Neural crest cell (in vitro differentiated cells): ENCODE measurements around the gene MSANTD4. TPM values are rescaled to one million over a fixed set of nuclear protein-coding genes. Genes with fewer than 3 reads are reported as not detected.

Experiments used
- DNase-seq: peaks from one replicate; pipeline ENCODE4 v3.0.0; 2021; ENCODE audit warnings: low read depth, mixed read lengths, low spot score
- H3K27ac Mint-ChIP-seq: one replicate; pipeline ENCODE4 v1.8.0; 2021; ENCODE audit warnings: mild to moderate bottlenecking, mixed read lengths; ENCODE audit not compliant: unreplicated experiment
- H3K27me3 Mint-ChIP-seq: 2 replicates; pipeline ENCODE4 v1.8.0; 2021; ENCODE audit warnings: low read depth, mild to moderate bottlenecking, mixed read lengths
- H3K36me3 Mint-ChIP-seq: 2 replicates; pipeline ENCODE4 v1.8.0; 2021; ENCODE audit warnings: low read depth, mild to moderate bottlenecking, mixed read lengths
- H3K4me1 Mint-ChIP-seq: 2 replicates; pipeline ENCODE4 v1.8.0; 2021; ENCODE audit warnings: mixed read lengths
- H3K4me3 Mint-ChIP-seq: one replicate; pipeline ENCODE4 v1.8.0; 2021; ENCODE audit warnings: mild to moderate bottlenecking, mixed read lengths
- H3K9me3 Mint-ChIP-seq: 2 replicates; pipeline ENCODE4 v1.8.0; 2021; ENCODE audit warnings: mixed read lengths
- CTCF ChIP-seq: fragments of 200-600 bp; sonication (generic); conservative IDR thresholded peaks from 2 replicates; pipeline ENCODE4 v1.5.0; 2021; ENCODE audit warnings: antibody characterized with exemption, mild to moderate bottlenecking
- total RNA-seq: library from RNA; stranded (reverse); gene quantifications from 2 replicates; pipeline ENCODE4 v1.2.1, GENCODE V29; 2021

Gene MSANTD4
- total RNA-seq, 1 donor from 2014 or later = 21.8 TPM

DNA sequence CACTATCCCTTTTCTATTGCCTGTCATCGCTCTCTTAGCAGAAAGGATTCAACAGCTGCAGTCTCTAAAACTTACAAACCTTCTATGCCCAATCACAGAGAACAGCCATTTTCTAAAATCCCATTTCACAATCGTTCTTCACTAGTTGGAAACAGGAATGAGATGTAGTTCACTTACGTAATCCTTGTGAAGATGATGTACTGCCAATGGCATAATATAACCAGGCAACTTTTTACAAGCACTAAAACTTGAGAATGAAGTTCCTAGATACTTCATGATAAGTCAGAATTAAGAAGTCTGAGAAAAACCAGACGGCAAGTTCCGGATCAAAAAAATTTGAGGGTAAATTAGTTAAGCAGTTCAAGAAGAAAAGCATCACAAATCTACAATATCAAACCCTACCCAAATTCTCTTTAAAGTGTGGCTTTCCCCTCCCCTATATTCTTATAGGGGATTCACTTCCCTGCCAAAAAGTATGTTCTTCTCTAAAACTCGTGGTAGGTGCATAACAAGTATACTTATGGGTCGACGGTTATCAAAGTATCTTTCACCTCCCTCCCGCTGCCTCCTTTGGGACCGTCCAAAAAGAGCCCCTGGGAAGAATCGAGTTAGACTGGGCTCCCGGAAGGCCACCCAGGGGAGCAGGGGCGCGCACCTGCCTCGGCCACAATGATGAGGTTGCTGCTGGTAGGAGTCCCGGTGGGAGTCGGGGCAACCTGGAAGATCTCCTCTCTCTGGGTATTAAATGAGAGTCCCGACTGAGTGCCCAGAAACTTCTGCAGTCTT, 666 bp downstream of the MSANTD4 start:
- H3K27me3 Mint-ChIP-seq = peaks cover 4% of the 10 kb centered on the region
- DNase-seq = no peak
- TF ChIP-seq CTCF = no peak
- peaks cover 2% of the 10 kb centered on the region for H3K9me3 Mint-ChIP-seq
- peaks cover 2% of the 10 kb centered on the region for H3K36me3 Mint-ChIP-seq
- peak overlapping the region; percentile 97 for H3K4me3 Mint-ChIP-seq
- H3K27ac Mint-ChIP-seq = peak overlapping the region; percentile 31
- peaks cover 39% of the 10 kb centered on the region for H3K4me1 Mint-ChIP-seq

- Mint-ChIP-seq H3K36me3 (peaks cover 1% of the 10 kb centered on the region), H3K27ac (no peak overlapping the region), H3K9me3 (no peaks in the 10 kb centered on the region), H3K4me3 (no peak overlapping the region), H3K4me1 (peaks cover 53% of the 10 kb centered on the region), H3K27me3 (no peaks in the 10 kb centered on the region)
- no peak for TF ChIP-seq CTCF
- DNase-seq = no peak
These were observed 4.9 kb downstream of the MSANTD4 start for GRCh38 chr11:106017093-106017492.

DNA sequence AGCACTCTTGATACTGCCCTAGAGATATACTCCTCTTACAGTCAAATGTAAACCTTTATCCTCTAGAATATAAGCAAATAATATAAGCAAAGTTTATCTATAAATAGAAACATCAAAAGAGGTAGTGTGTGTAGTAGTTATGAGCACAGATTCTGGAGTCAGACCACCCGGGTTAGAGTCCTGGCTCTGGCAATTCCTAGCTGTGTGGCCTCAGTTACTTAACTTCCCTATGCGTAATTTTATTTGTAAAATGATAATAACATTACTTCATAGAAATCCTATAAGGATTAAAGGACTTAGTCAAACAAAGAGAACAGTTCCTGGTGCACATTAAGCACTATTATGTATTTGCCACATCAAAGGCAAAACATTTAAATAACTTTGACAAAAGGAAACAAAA, 7.0 kb downstream of the MSANTD4 start:
- no peaks in the 10 kb centered on the region for H3K27me3 Mint-ChIP-seq
- H3K4me1 Mint-ChIP-seq = peaks cover 48% of the 10 kb centered on the region
- H3K4me3 Mint-ChIP-seq = no peak overlapping the region
- H3K27ac Mint-ChIP-seq = no peak overlapping the region
- no peak for DNase-seq
- H3K9me3 Mint-ChIP-seq = no peaks in the 10 kb centered on the region
- no peak for TF ChIP-seq CTCF
- H3K36me3 Mint-ChIP-seq = peaks cover 11% of the 10 kb centered on the region

GRCh38 chr11:106014620-106015019, 7.4 kb downstream of the MSANTD4 start:
- peaks cover 44% of the 10 kb centered on the region for H3K4me1 Mint-ChIP-seq
- H3K27me3 Mint-ChIP-seq = no peaks in the 10 kb centered on the region
- H3K9me3 Mint-ChIP-seq = no peaks in the 10 kb centered on the region
- no peak for DNase-seq
- no peak overlapping the region for H3K4me3 Mint-ChIP-seq
- no peak for TF ChIP-seq CTCF
- H3K36me3 Mint-ChIP-seq = peaks cover 15% of the 10 kb centered on the region
- no peak overlapping the region for H3K27ac Mint-ChIP-seq

DNA sequence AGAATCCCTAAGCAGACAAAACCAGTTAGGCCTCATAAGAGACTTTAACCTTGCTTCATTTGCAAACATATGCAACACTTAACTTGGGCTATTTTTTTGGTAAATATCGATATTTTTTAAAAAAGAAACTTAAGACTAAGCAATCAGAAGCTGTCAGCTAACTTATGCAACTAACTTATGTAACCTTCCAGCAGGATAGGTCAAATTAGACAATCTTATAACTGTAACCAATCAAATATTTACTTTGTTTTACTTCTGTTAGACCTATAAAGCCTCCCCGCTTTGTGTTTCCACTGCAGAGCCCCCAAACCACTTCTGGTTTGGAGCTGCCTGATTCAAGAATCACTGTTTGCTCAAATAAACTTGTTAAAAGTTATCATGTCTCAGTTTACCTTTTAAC, 8.0 kb downstream of the MSANTD4 start:
- H3K27me3 Mint-ChIP-seq = no peaks in the 10 kb centered on the region
- no peak for DNase-seq
- no peaks in the 10 kb centered on the region for H3K9me3 Mint-ChIP-seq
- H3K4me3 Mint-ChIP-seq = no peak overlapping the region
- peaks cover 17% of the 10 kb centered on the region for H3K36me3 Mint-ChIP-seq
- peaks cover 39% of the 10 kb centered on the region for H3K4me1 Mint-ChIP-seq
- no peak for TF ChIP-seq CTCF
- no peak overlapping the region for H3K27ac Mint-ChIP-seq
